HL-60 (cell line): ENCODE measurements around the gene FBXO9.

Source experiments
- DNase-seq, 2 experiments: peaks; one replicate each; pipeline ENCODE4 v3.0.0-alpha.2; 2010 to 2020; ENCODE audit warnings: low read depth in 1 of 2, low spot score in 1 of 2
- H3K27ac ChIP-seq: fragments of 250-450 bp; sonication (Bioruptor Pico); replicated peaks from 2 replicates; pipeline ENCODE4 v1.5.1; 2020; ENCODE audit warnings: mild to moderate bottlenecking, moderate library complexity
- H3K27me3 ChIP-seq: fragments of 250-450 bp; sonication (Bioruptor Pico); 2 replicates; pipeline ENCODE4 v1.5.1; 2021; ENCODE audit warnings: mild to moderate bottlenecking, moderate library complexity; ENCODE audit not compliant: insufficient read depth, poor library complexity, severe bottlenecking
- H3K4me3 ChIP-seq: replicated peaks from 2 replicates; pipeline ENCODE4 v1.5.1; 2011; ENCODE audit warnings: mild to moderate bottlenecking, control low read depth, low read length; ENCODE audit not compliant: insufficient read depth
- CTCF ChIP-seq: IDR thresholded peaks from one replicate; pipeline ENCODE4 v1.5.1; 2011; ENCODE audit warnings: low read length, control low read depth, inconsistent platforms; ENCODE audit not compliant: insufficient read depth
- GABPA ChIP-seq: IDR thresholded peaks from 2 replicates; pipeline ENCODE4 v1.6.1; 2012; ENCODE audit warnings: low read depth
- POLR2AphosphoS5 ChIP-seq: IDR thresholded peaks from 2 replicates; pipeline ENCODE4 v1.6.1; 2012; ENCODE audit warnings: low read depth
- REST ChIP-seq: IDR thresholded peaks from 2 replicates; pipeline ENCODE4 v1.6.1; 2012; ENCODE audit warnings: low read depth; ENCODE audit not compliant: insufficient replicate concordance
- SPI1 ChIP-seq: IDR thresholded peaks from 2 replicates; pipeline ENCODE4 v1.6.1; 2012; ENCODE audit warnings: low read depth, mild to moderate bottlenecking, borderline replicate concordance

FBXO9 gene

GRCh38 chr6:53125276-53125675 is 60.1 kb downstream of the FBXO9 start:
- TF ChIP-seq REST: no peak
- TF ChIP-seq SPI1: no peak
- no peak for TF ChIP-seq POLR2AphosphoS5
- TF ChIP-seq CTCF: no peak
- TF ChIP-seq GABPA: no peak
- Histone ChIP-seq H3K27me3 (no peaks in the 10 kb centered on the region), H3K27ac (no peak overlapping the region), H3K4me3 (no peak overlapping the region)
- DNase-seq: no peak

- H3K27me3 ChIP-seq: no peaks in the 10 kb centered on the region
- TF ChIP-seq GABPA (no peak), REST (no peak), CTCF (no peak), POLR2AphosphoS5 (no peak), SPI1 (no peak)
Observed at GRCh38 chr6:53128842-53129241, 63.6 kb downstream of the FBXO9 start.

GRCh38 chr6:53130569-53131290 is 65.5 kb downstream of the FBXO9 start:
- Histone ChIP-seq H3K27ac (no peak overlapping the region), H3K27me3 (no peaks in the 10 kb centered on the region), H3K4me3 (no peak overlapping the region)
- TF ChIP-seq SPI1 (no peak), CTCF (no peak), REST (no peak), POLR2AphosphoS5 (no peak), GABPA (no peak)
- DNase-seq: no peak

More at GRCh38 chr6:53128842-53129241, 63.6 kb downstream of the FBXO9 start:
- DNase-seq: no peak
- no peak overlapping the region for H3K4me3 ChIP-seq
- H3K27ac ChIP-seq: no peak overlapping the region
